AG10803 (cell line): ENCODE data around the gene SLC2A4.

ENCODE experiments used
- DNase-seq: peaks from one replicate; pipeline ENCODE4 v3.0.0; 2010; ENCODE audit warnings: low read depth
- H3K4me3 ChIP-seq: 2 replicates; pipeline ENCODE4 v1.5.1; 2011; ENCODE audit warnings: mild to moderate bottlenecking, low read length, control low read depth
- CTCF ChIP-seq: conservative IDR thresholded peaks from 2 replicates; pipeline ENCODE4 v1.5.1; 2011; ENCODE audit warnings: mild to moderate bottlenecking, low read length, control low read depth, inconsistent platforms

SLC2A4 gene

GRCh38 chr17:7237266-7237760 is 44.2 kb upstream of the SLC2A4 start:
- no peak for TF ChIP-seq CTCF
- H3K4me3 ChIP-seq = peak overlapping the region; percentile 94
- DNase-seq = no peak

- no peak for TF ChIP-seq CTCF
- peak overlapping the region; percentile 94 for H3K4me3 ChIP-seq
- peak; percentile 57 for DNase-seq
Observed at GRCh38 chr17:7237761-7238419, 43.6 kb upstream of the SLC2A4 start.

- TF ChIP-seq CTCF = no peak
- peak; percentile 42 for DNase-seq
- H3K4me3 ChIP-seq = peak overlapping the region; percentile 94
Observed at GRCh38 chr17:7238420-7239090, 43.0 kb upstream of the SLC2A4 start.

GRCh38 chr17:7239091-7240027 is 42.2 kb upstream of the SLC2A4 start, which contains the start of gene PHF23:
Gene PHF23 (minus strand): TSS chr17:7239457. CDS start chr17:7239279, 178 bp downstream.
- no peak for TF ChIP-seq CTCF
- peak within 1 kb of the TSS; percentile 100 for H3K4me3 ChIP-seq
- peak; percentile 99 for DNase-seq

- H3K4me3 ChIP-seq = peak overlapping the region; percentile 100
- no peak for DNase-seq
- no peak for TF ChIP-seq CTCF
Observed at GRCh38 chr17:7240375-7240774, 41.1 kb upstream of the SLC2A4 start.

GRCh38 chr17:7241090-7241733 is 40.3 kb upstream of the SLC2A4 start:
- no peak for TF ChIP-seq CTCF
- peak overlapping the region; percentile 100 for H3K4me3 ChIP-seq
- peak; percentile 36 for DNase-seq
